ENCODE measurements around the gene RNF133. TPM values are rescaled to one million over a fixed set of nuclear protein-coding genes. Genes with fewer than 3 reads are reported as not detected.

Gene RNF133
- total RNA-seq, 2 donors from 2014 or later, result 1.0 to 3.2 TPM

GRCh38 chr7:122692769-122693309 is 6.1 kb downstream of the RNF133 start:
- H3K27ac ChIP-seq, result no peak overlapping the region
- no peak for DNase-seq (ENCODE audit: low spot score)
- no peaks in the 10 kb centered on the region for H3K4me1 ChIP-seq (replicated peaks)
- no peak for TF ChIP-seq POLR2A (IDR thresholded peaks at IDR 0.05)
- TF ChIP-seq POLR2AphosphoS5 (IDR thresholded peaks at IDR 0.05), result no peak
- no peak for TF ChIP-seq CTCF (IDR thresholded peaks at IDR 0.05)
- H3K4me3 ChIP-seq, result no peak overlapping the region
- 93% methylated on average over 3 of the region's 3 CpGs for WGBS
- intact Hi-C loops (cut with DNase I), result no loop called here
- H3K27me3 ChIP-seq (replicated peaks; ENCODE audit: insufficient read depth), result no peaks in the 10 kb centered on the region
- no peaks in the 10 kb centered on the region for H3K9me3 ChIP-seq
- H3K36me3 ChIP-seq, result no peaks in the 10 kb centered on the region

- Histone ChIP-seq H3K9me3 (no peaks in the 10 kb centered on the region), H3K36me3 (no peaks in the 10 kb centered on the region), H3K4me1 (replicated peaks) (no peaks in the 10 kb centered on the region), H3K27me3 (replicated peaks; ENCODE audit: insufficient read depth) (no peaks in the 10 kb centered on the region), H3K27ac (no peak overlapping the region), H3K4me3 (no peak overlapping the region)
- TF ChIP-seq POLR2A (IDR thresholded peaks at IDR 0.05), result no peak
- no peak for TF ChIP-seq CTCF (IDR thresholded peaks at IDR 0.05)
- no peak for TF ChIP-seq POLR2AphosphoS5 (IDR thresholded peaks at IDR 0.05)
- intact Hi-C loops (cut with DNase I), result no loop called here
- no peak for DNase-seq (ENCODE audit: low spot score)
- 94% methylated on average over 14 of the region's 14 CpGs for WGBS
Measured at GRCh38 chr7:122691569-122692235, 7.2 kb downstream of the RNF133 start.

GRCh38 chr7:122689346-122690109 is 9.4 kb downstream of the RNF133 start:
- H3K4me3 ChIP-seq, result no peak overlapping the region
- WGBS, result 93% methylated on average over 13 of the region's 13 CpGs
- TF ChIP-seq POLR2A (IDR thresholded peaks at IDR 0.05) (no peak), CTCF (IDR thresholded peaks at IDR 0.05) (no peak), POLR2AphosphoS5 (IDR thresholded peaks at IDR 0.05) (no peak)

GRCh38 chr7:122688400-122688998 is 10.4 kb downstream of the RNF133 start:
- 82% methylated on average over 6 of the region's 6 CpGs for WGBS
- Histone ChIP-seq H3K27ac (no peak overlapping the region), H3K9me3 (no peaks in the 10 kb centered on the region), H3K27me3 (replicated peaks; ENCODE audit: insufficient read depth) (no peaks in the 10 kb centered on the region), H3K36me3 (no peaks in the 10 kb centered on the region), H3K4me1 (replicated peaks) (no peaks in the 10 kb centered on the region), H3K4me3 (no peak overlapping the region)
- intact Hi-C loops (cut with DNase I), result loop anchor here (10.0 kb wide), 1 partner anchor 196 kb away; the partner anchor contains the start of gene CADPS2
- DNase-seq (ENCODE audit: low spot score), result no peak
- TF ChIP-seq CTCF (IDR thresholded peaks at IDR 0.05) (no peak), POLR2A (IDR thresholded peaks at IDR 0.05) (no peak), POLR2AphosphoS5 (IDR thresholded peaks at IDR 0.05) (no peak)

More at GRCh38 chr7:122689346-122690109, 9.4 kb downstream of the RNF133 start:
- H3K36me3 ChIP-seq, result no peaks in the 10 kb centered on the region
- H3K27ac ChIP-seq, result no peak overlapping the region
- H3K27me3 ChIP-seq (replicated peaks; ENCODE audit: insufficient read depth), result no peaks in the 10 kb centered on the region
- H3K9me3 ChIP-seq, result no peaks in the 10 kb centered on the region
- H3K4me1 ChIP-seq (replicated peaks), result no peaks in the 10 kb centered on the region
- intact Hi-C loops (cut with DNase I), result loop anchor here (10.0 kb wide), 1 partner anchor 195 kb away; the partner anchor contains the start of gene CADPS2
- DNase-seq (ENCODE audit: low spot score), result no peak
